ENCODE data around the gene CASR.

The CASR gene, protein sequence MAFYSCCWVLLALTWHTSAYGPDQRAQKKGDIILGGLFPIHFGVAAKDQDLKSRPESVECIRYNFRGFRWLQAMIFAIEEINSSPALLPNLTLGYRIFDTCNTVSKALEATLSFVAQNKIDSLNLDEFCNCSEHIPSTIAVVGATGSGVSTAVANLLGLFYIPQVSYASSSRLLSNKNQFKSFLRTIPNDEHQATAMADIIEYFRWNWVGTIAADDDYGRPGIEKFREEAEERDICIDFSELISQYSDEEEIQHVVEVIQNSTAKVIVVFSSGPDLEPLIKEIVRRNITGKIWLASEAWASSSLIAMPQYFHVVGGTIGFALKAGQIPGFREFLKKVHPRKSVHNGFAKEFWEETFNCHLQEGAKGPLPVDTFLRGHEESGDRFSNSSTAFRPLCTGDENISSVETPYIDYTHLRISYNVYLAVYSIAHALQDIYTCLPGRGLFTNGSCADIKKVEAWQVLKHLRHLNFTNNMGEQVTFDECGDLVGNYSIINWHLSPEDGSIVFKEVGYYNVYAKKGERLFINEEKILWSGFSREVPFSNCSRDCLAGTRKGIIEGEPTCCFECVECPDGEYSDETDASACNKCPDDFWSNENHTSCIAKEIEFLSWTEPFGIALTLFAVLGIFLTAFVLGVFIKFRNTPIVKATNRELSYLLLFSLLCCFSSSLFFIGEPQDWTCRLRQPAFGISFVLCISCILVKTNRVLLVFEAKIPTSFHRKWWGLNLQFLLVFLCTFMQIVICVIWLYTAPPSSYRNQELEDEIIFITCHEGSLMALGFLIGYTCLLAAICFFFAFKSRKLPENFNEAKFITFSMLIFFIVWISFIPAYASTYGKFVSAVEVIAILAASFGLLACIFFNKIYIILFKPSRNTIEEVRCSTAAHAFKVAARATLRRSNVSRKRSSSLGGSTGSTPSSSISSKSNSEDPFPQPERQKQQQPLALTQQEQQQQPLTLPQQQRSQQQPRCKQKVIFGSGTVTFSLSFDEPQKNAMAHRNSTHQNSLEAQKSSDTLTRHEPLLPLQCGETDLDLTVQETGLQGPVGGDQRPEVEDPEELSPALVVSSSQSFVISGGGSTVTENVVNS

DNA sequence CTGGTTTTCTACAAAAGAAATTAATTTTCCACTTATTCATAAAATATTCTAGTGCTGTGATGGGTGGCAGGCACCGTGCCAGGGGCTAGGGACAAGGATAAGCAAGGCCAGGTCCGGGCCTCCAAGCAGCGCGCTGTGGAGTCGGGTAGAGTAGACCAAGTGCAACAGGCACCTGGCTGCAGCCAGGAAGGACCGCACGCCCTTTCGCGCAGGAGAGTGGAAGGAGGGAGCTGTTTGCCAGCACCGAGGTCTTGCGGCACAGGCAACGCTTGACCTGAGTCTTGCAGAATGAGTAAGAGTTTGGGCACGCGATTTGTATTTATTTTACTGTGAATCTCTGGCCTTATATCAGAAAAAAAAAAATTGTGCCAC, at the start of gene CASR:
CASR (plus strand) TSS at position 148 of the 372 bp plus-strand sequence. CDS start 70,522 bp downstream, outside the sequence.
- TF ChIP-seq GATA3 (IDR thresholded peaks at IDR 0.05; ENCODE audit: low read depth, low read length), result no peak
- TF ChIP-seq GATA2 (IDR thresholded peaks at IDR 0.05; ENCODE audit: low read depth, low read length), result no peak

DNA sequence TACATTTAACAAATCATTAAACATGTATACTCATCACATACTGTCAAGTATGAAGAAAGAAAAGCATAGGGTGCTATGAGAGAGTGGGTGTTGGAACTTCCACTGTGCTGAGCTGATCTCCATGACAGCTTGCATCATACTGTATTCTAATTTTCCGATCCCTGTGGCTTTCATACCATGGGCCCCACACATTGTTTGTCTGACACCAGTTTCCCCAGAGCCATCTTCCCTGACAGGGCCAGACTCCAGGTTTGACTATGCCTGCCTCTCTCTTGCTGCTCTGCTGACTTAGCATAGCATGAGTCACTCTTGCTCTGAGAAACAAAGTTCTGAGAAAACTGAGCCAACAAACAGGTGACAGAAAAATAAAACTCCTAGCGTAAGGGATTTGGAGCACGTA, 37.0 kb upstream of the CASR start:
- TF ChIP-seq GATA2 (IDR thresholded peaks at IDR 0.05; ENCODE audit: low read depth, low read length), result no peak
- no peak for TF ChIP-seq GATA3 (IDR thresholded peaks at IDR 0.05; ENCODE audit: low read depth, low read length)

DNA sequence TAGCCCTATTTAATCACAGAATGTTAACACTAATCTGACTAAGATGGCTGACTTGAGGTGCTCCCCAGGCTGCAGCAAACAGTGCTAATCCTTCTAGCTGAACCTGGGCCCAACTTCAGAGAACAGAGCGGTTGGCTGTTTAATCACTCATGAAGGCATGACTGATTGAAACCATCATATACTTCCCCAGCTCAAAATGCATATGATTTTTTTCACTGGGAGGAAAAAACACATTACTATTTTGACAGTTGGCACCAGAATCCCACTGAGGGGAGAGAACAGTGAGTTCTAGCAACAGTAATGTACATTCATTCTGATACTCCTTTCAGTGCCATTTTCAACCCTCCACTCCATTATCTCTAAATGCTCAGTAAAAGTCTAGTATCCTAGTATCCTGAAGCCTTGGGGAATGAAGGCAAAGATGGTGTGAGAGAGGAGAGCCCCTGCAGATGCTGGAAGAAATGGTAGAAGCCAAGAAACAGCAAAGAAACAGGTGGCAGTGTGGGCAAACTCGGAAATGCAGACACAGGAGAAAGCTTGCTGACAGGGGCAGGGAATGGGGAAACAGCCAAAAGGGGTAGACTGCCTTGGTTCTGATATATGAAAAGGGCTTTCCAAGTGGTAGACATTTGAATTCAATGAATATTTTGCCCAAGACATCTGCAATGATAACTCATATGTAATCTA, 34.4 kb upstream of the CASR start:
- no peak for TF ChIP-seq GATA2 (IDR thresholded peaks at IDR 0.05; ENCODE audit: low read depth, low read length)
- TF ChIP-seq GATA3 (IDR thresholded peaks at IDR 0.05; ENCODE audit: low read depth, low read length), result no peak

DNA sequence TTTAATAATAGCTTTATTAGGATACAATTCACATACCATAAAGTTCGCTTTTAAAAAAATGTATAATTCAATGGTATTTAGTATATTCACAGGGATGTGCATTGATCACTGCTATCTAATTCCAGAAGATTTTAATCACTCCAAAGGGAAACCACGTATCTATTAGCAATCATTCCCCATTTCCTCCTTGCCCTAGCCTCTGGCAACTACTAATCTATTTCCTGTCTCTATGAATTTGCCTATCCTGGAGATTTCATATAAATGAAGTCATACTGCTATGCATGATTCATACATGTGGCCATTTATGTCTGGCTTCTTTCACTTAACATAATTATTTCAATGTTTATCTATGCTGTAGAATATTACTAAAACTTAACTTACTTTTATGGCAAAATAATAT, 32.0 kb upstream of the CASR start:
- no peak for TF ChIP-seq GATA3 (IDR thresholded peaks at IDR 0.05; ENCODE audit: low read depth, low read length)
- TF ChIP-seq GATA2 (IDR thresholded peaks at IDR 0.05; ENCODE audit: low read depth, low read length), result no peak

DNA sequence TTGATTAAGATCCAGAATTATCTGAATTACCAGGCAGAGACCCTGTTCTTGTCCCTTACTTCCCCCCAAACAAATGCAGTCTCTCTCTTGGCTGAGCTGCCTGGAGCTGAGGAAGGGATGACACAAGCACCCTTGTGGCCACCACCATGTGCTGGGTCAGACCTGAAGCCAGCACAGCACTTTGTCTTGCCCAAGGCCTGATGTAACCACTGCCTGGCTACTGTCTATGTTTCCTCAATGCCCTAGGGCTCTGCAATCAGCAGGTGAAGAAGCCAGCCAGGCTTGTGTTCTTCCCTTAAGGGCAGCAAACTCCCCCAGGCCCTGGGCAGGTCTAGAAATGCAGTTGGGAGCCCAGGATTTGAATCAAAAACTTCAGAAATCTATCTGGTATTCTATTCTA, 15.8 kb upstream of the CASR start:
- no peak for TF ChIP-seq GATA3 (IDR thresholded peaks at IDR 0.05; ENCODE audit: low read depth, low read length)
- TF ChIP-seq GATA2 (IDR thresholded peaks at IDR 0.05; ENCODE audit: low read depth, low read length), result no peak

DNA sequence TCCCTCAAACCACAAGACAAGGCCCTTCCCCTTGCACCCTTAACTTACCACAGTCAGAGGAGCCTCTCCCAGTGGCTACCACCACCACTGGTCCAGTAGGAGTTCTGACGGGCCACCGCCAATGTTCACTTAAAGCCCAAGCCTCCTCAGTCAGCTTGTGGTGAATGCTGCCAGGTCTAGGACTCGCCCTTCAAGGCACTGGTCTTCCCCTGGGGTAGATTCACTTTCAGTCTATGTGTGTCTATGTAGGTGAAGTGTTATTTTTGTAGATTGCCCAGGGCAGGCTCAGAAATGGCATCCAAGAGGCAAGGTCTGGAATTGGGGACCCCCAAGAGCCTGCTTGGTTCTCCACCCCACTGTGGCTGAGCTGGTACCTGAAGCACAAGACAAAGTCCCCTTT, 15.4 kb upstream of the CASR start:
- TF ChIP-seq GATA3 (IDR thresholded peaks at IDR 0.05; ENCODE audit: low read depth, low read length) (no peak), GATA2 (IDR thresholded peaks at IDR 0.05; ENCODE audit: low read depth, low read length) (no peak)

DNA sequence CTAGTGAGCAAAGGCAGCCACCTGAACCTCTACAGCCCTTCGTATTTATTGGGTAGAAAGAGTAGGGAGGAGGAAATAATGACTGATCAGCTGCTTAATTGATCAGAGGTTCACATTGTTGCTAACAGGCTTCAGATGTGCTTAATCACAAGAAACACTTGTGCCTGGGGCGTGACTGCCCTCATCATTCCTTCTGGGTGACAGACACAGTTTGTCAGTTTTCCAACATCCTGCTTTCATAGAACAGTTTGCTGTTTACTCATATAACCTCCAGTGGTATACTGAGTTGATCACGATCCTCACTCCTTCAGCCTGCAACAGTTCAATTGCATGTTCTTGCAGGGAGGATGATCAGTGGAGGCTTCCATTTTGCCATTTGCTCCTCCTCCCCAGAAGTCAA, 13.6 kb upstream of the CASR start:
- no peak for TF ChIP-seq GATA3 (IDR thresholded peaks at IDR 0.05; ENCODE audit: low read depth, low read length)
- no peak for TF ChIP-seq GATA2 (IDR thresholded peaks at IDR 0.05; ENCODE audit: low read depth, low read length)

DNA sequence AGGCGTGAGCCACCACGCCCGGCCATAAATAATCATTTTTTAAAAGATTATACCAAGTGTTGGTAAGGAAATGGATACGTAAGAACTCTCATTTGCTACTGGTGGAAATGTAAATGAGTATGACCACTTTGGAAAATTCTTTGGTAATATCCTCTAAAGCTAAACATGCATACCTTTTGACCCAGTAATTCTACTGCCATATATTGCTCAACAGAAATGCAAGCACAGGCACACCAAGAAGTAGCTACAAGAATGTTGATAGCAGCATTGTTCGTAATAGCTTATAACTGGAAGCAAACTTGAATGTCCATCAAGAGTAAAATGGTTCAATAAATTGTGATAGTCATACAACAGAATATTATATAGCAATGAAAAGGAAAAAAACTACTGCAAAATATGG, 4.8 kb upstream of the CASR start:
- TF ChIP-seq GATA3 (IDR thresholded peaks at IDR 0.05; ENCODE audit: low read depth, low read length), result no peak
- no peak for TF ChIP-seq GATA2 (IDR thresholded peaks at IDR 0.05; ENCODE audit: low read depth, low read length)

DNA sequence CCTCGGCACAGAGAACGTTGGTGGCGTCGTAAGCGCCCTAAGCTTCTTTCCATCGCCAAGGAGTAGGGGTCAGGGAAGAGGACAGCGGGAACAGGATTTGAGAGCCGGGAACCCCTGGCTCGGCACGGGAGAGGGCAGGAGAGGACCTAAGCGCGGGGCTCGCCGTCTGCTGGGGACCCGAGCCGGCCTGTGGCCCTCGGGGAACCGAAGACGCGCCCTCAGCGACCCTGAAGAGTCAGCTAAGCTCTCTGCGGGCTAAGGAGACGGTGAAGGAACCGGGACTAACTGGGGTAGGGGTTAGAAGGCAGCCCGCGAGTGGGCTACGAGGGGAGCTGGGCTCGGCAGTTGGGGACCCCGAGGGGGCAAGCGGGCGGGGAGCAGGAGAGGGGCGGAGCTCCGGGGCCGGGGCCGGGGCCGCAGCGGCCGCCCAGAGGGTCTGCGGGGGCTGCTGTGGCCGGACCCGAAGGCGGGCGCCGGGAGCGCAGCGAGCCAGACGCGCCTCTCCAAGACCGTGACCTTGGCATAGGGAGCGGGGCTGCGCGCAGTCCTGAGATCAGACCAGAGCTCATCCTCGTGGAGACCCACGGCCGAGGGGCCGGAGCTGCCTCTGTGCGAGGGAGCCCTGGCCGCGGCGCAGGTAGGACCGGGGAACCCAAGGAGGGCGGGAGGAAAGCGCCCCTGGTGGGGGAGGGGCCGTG, 574 bp downstream of the CASR start:
- TF ChIP-seq GATA3 (IDR thresholded peaks at IDR 0.05; ENCODE audit: low read depth, low read length) (no peak), GATA2 (IDR thresholded peaks at IDR 0.05; ENCODE audit: low read depth, low read length) (no peak)

DNA sequence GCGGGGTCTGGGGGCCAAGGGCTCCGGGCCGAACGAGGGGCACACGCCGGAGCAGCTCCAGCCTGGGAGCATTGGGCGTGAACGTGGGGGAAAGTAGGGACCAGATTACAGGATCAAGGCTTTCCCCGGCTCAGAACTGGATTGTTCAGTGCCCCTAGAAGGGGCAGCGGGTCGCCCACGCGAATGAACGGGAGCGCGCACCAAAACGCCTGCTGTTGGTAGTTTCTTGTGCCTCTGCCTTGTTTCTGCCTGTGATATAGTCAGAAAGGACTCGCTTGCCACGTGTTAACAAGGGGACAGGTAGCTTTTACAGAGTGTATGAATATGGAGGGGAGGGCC, 1.1 kb downstream of the CASR start:
- TF ChIP-seq GATA3 (IDR thresholded peaks at IDR 0.05; ENCODE audit: low read depth, low read length) (no peak), GATA2 (IDR thresholded peaks at IDR 0.05; ENCODE audit: low read depth, low read length) (no peak)

DNA sequence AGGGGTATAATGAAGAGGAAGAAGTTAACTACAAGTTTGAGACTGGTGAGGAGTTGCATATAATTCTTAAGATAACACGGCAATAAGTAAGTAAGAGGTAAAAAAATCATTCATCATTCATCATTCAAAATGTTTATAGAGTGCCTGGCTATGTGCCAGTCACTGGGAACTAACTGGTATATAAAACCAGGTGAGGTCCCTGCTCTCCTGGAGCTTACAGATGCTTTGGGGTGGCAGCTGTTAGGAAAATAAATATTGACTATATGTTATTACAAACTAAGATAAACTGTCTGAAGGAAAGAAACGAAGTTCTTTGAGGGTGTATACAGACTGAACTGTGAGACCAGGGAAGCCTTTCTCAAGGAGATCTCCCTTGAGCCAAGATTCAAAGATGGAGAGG, 2.9 kb downstream of the CASR start:
- no peak for TF ChIP-seq GATA2 (IDR thresholded peaks at IDR 0.05; ENCODE audit: low read depth, low read length)
- TF ChIP-seq GATA3 (IDR thresholded peaks at IDR 0.05; ENCODE audit: low read depth, low read length), result no peak

DNA sequence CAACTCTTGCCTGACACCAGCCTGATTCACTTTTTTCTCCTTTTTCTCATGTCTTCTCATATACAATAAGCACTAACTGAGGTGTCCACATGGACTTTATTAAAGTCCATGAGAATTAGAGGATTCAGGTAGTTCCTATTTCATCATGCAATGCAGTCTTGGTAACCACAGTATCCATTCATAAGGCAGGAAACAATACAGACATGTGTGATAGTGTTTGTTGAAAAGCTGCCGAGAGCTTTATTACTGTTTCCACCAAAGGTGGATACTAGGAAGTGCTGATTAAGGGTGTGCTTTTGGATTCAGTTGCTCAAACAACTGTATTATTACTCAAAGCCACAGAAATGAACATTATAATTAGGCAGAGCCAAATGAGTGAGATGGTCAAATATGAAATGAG, 5.3 kb downstream of the CASR start:
- TF ChIP-seq GATA3 (IDR thresholded peaks at IDR 0.05; ENCODE audit: low read depth, low read length), result no peak
- no peak for TF ChIP-seq GATA2 (IDR thresholded peaks at IDR 0.05; ENCODE audit: low read depth, low read length)

DNA sequence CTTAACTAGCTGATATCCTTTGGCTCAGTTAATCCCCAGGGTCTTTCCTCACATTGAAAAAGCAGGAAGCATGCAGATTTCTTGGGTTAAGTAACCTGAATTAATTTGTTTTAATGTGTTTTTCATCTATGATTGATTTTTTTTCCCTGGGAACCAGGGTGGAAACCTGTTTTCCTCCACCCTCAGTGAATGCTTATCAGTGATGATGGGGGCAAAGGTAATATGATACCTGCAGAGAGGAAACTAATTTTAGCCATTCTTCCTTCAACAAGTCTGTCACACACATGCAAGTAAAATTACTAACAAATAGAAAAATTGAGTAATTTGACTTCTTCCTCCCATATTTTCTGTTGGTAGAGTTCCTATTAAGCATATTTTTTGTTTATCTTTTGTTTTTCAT, 5.9 kb downstream of the CASR start:
- no peak for TF ChIP-seq GATA2 (IDR thresholded peaks at IDR 0.05; ENCODE audit: low read depth, low read length)
- TF ChIP-seq GATA3 (IDR thresholded peaks at IDR 0.05; ENCODE audit: low read depth, low read length), result no peak

Measured in SH-SY5Y (cell line).